LHCN-M2 (cell line): ENCODE data around the gene TEKT5. TPM values are rescaled to one million over a fixed set of nuclear protein-coding genes. Genes with fewer than 3 reads are reported as not detected.

Source experiments
- DNase-seq: peaks from one replicate; pipeline ENCODE4 v3.0.0-alpha.2; 2012; ENCODE audit warnings: low read depth
- total RNA-seq: library from RNA; depleted of rRNA; stranded (reverse); fragments of >200 nt; gene quantifications from 2 replicates; pipeline ENCODE4 v1.2.3, GENCODE V29; 2014; rRNA removed

The TEKT5 gene
- total RNA-seq, 1 experiment from 2014 or later = not detected

DNA sequence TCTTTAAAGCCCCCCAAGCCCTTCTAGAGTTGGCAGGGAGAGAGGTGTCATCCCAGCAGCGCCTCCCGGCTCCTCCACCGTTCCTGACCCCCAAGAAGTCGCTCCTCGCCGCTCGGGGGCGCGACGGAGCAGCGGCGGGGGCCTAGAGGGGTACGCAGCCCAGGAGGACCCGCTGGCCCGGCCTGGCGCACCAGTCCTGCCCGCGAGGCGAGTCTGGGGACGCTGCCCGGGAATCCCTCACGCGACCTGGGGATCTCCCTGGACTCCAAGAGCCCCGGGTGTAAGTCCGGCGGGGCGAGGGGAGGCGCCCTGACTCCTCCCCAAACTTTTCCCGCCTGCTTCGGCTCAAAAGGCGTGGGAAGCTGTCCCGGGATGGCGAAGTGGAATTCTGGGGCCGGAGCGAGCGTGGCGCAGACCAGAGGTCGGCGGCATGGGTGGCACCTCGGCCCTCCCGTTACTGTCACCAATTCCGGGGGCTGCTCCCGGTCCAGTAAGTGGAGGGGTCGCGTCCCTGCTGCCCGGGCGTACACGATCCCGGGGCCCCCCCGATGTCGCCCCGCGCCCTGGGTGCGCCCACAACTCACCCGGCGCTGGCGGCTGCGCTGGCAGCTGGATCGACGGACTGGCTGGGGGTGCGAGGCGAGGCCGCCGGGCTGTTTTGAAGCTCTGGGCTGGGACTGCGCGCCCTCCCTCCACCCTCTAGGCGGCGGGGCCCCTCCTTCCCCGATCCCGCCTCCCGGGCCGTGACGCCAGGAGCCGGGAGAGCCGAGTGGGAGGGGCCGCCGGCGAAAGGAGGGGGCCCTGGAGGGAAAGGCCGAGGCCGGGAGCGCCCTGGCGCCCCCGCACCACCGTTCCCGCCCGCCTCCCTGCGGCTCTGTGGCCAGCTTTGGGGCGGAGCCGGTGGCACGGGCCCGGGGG, 114.5 kb downstream of the TEKT5 start, which contains the start of gene EMP2:
Gene EMP2, minus strand, starts transcription at position 634 of the 918 bp plus-strand sequence. CDS start 32,981 bp downstream, outside the sequence.
- DNase-seq = peak; percentile 76

DNA sequence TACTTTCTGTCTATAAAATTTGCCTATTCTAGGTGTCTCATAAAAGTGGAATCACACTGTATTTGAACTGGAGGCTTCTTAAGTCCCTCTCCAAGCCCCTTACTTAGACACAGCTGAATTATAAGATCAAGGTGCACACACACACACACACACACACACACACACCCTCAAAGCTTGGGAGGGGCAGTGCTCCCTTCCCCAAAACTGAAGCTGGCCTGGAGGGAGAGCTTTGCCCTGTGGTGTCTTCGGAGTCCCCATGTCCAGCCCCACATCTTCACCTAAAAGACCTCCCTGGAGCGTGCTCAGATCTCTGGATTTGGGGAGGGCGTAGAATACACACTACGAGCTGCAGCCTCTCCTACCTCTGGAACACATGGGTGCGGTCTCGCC, 115.2 kb downstream of the TEKT5 start:
- DNase-seq = no peak

DNA sequence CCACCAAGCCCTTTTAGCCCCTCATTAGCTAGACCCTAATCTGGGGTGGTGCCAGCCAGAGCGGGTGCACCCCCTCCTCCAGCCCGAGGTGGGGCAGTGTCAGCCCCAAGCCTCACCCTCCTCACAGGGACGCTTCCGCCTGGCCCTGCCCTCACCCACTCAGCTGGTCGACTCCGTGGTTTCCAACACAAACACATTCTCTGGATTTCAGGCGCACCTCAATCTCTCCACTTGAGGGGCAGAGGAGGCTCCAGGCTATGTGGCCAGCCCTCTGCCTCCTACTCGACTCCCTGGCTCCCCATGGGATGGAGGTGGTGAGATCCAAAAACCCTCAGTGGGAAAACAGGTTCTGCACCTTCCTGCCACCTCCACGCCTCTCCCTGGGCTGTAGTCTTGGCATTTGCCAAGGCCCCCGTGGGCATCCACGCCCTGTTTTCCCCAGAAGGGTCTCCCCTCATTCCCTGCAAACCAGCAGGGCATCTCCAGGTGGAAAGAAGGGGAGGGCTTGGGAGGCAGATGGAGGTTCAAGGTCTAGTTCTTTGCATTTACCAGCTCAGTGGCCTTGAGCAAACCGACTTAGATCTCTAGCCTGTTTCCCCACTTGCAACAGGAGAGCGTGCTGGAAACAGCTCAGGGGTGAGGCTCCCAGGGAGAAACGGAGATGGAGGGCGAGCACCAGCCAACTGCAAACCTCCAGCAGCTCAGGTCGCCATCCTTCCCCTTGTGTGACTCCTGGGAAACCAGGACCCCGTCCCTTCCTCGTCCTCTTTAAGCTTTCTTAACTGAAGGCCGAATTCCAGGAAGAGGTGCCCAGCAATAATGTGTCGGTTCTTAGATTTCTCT, 116.0 kb downstream of the TEKT5 start:
- peak; percentile 69 for DNase-seq

Other genes with a start within 250 kb of the TEKT5 start
- 56.7 and 61.8 TPM in 2 replicates for gene EMP2, start 114.3 kb downstream of the TEKT5 start, total RNA-seq
- gene NUBP1, start 48.9 kb upstream of the TEKT5 start, total RNA-seq = 23.6 and 28.3 TPM in 2 replicates
- not detected in 2 replicates for gene TVP23A, start 123.9 kb upstream of the TEKT5 start, total RNA-seq
- 1.1 TPM in 2 replicates for gene CIITA, start 182.3 kb upstream of the TEKT5 start, total RNA-seq
- 50.7 and 62.3 TPM in 2 replicates for gene DEXI, start 247.5 kb upstream of the TEKT5 start, total RNA-seq
- 13.4 and 15.3 TPM in 2 replicates for gene CLEC16A, start 249.6 kb upstream of the TEKT5 start, total RNA-seq